OCI-LY1 (cell line): ENCODE data around the gene RRAS2.
A peak's percentile ranks its signal among the peaks of the same experiment; 100 is the strongest.

Experiments
- H2AFZ ChIP-seq: fragments of 200-600 bp; sonication (generic), shearing (Covaris generic); 2 replicates; pipeline ENCODE4 v1.6.0; 2014; ENCODE audit warnings: antibody characterized with exemption, mild to moderate bottlenecking, low read length
- H3F3A ChIP-seq: fragments of 200-600 bp; sonication (generic), shearing (Covaris generic); 2 replicates; pipeline ENCODE4 v1.6.0; 2014; ENCODE audit warnings: mild to moderate bottlenecking, antibody characterized with exemption, low read length, moderate library complexity; ENCODE audit not compliant: insufficient read depth
- H3K27ac ChIP-seq: fragments of 200-600 bp; sonication (generic); 2 replicates; pipeline ENCODE4 v1.5.1; 2014; ENCODE audit warnings: low read length, mixed run types, mild to moderate bottlenecking, low read depth; ENCODE audit not compliant: poor library complexity, severe bottlenecking
- H3K27me3 ChIP-seq: fragments of 200-600 bp; sonication (generic); 2 replicates; pipeline ENCODE4 v1.6.0; 2014; ENCODE audit warnings: antibody characterized with exemption, mild to moderate bottlenecking, low read length, moderate library complexity; ENCODE audit not compliant: insufficient read depth
- H3K36me3 ChIP-seq: fragments of 200-600 bp; sonication (generic); 2 replicates; pipeline ENCODE4 v1.6.1; 2014; ENCODE audit warnings: mild to moderate bottlenecking, antibody characterized with exemption, low read length, moderate library complexity, mixed read lengths; ENCODE audit not compliant: insufficient read depth
- H3K4me1 ChIP-seq: fragments of 200-600 bp; sonication (generic); 2 replicates; pipeline ENCODE4 v1.5.1; 2014; ENCODE audit warnings: mild to moderate bottlenecking, low read length, moderate library complexity; ENCODE audit not compliant: insufficient read depth, severe bottlenecking
- H3K4me2 ChIP-seq: fragments of 200-600 bp; sonication (generic), shearing (Covaris generic); 2 replicates; pipeline ENCODE4 v1.6.1; 2014; ENCODE audit warnings: low read length
- H3K4me3 ChIP-seq: fragments of 200-600 bp; sonication (generic); 2 replicates; pipeline ENCODE4 v1.5.1; 2014; ENCODE audit warnings: low read length, low read depth, mild to moderate bottlenecking, mixed read lengths; ENCODE audit not compliant: poor library complexity, severe bottlenecking
- H3K79me2 ChIP-seq: fragments of 200-600 bp; shearing (Covaris generic); 2 replicates; pipeline ENCODE4 v1.6.1; 2016; ENCODE audit warnings: mixed run types, low read length, mixed read lengths; ENCODE audit not compliant: insufficient read depth
- H3K9ac ChIP-seq: fragments of 200-600 bp; sonication (generic), shearing (Covaris generic); 2 replicates; pipeline ENCODE4 v1.6.1; 2014; ENCODE audit warnings: mild to moderate bottlenecking, low read length, mixed read lengths
- H3K9me2 ChIP-seq: fragments of 200-600 bp; sonication (generic), shearing (Covaris generic); 2 replicates; pipeline ENCODE4 v1.6.1; 2014; ENCODE audit warnings: low read depth, mild to moderate bottlenecking, low read length, mixed read lengths
- H3K9me3 ChIP-seq: fragments of 200-600 bp; shearing (Covaris generic); 2 replicates; pipeline ENCODE4 v1.6.1; 2014; ENCODE audit warnings: low read length, mixed read lengths
- H4K20me1 ChIP-seq: fragments of 200-600 bp; sonication (generic), shearing (Covaris generic); 2 replicates; pipeline ENCODE4 v1.6.0; 2016; ENCODE audit warnings: mild to moderate bottlenecking, low read length; ENCODE audit not compliant: insufficient read depth
- EZH2 ChIP-seq: fragments of 200-600 bp; sonication (generic), shearing (Covaris generic); IDR thresholded peaks from 2 replicates; pipeline ENCODE4 v1.8.0; 2017; ENCODE audit warnings: borderline replicate concordance, mixed run types, mild to moderate bottlenecking, antibody characterized with exemption, low read length, moderate library complexity, mixed read lengths
- TF ChIP-seq, protein P1 (sequence below): fragments of 200-600 bp; sonication (generic), shearing (Covaris generic); IDR thresholded peaks from 2 replicates; pipeline ENCODE4 v1.5.1; 2017; ENCODE audit warnings: mild to moderate bottlenecking, antibody characterized with exemption, low read length, moderate library complexity, mixed read lengths

The RRAS2 gene

GRCh38 chr11:14335712-14336111, 23.3 kb downstream of the RRAS2 start:
- Histone ChIP-seq H3K36me3 (no peaks in the 10 kb centered on the region), H2AFZ (no peak overlapping the region), H4K20me1 (no peaks in the 10 kb centered on the region), H3K4me1 (peaks cover 46% of the 10 kb centered on the region), H3F3A (no peaks in the 10 kb centered on the region), H3K4me3 (no peak overlapping the region), H3K9me2 (no peaks in the 10 kb centered on the region), H3K27ac (peak overlapping the region; percentile 36), H3K79me2 (peaks cover 47% of the 10 kb centered on the region), H3K9me3 (no peaks in the 10 kb centered on the region), H3K9ac (no peak overlapping the region), H3K4me2 (no peak overlapping the region; the same call in 1 of the 2 replicates), H3K27me3 (no peaks in the 10 kb centered on the region)
- no peak for TF ChIP-seq EZH2
- TF ChIP-seq, protein P1, sequence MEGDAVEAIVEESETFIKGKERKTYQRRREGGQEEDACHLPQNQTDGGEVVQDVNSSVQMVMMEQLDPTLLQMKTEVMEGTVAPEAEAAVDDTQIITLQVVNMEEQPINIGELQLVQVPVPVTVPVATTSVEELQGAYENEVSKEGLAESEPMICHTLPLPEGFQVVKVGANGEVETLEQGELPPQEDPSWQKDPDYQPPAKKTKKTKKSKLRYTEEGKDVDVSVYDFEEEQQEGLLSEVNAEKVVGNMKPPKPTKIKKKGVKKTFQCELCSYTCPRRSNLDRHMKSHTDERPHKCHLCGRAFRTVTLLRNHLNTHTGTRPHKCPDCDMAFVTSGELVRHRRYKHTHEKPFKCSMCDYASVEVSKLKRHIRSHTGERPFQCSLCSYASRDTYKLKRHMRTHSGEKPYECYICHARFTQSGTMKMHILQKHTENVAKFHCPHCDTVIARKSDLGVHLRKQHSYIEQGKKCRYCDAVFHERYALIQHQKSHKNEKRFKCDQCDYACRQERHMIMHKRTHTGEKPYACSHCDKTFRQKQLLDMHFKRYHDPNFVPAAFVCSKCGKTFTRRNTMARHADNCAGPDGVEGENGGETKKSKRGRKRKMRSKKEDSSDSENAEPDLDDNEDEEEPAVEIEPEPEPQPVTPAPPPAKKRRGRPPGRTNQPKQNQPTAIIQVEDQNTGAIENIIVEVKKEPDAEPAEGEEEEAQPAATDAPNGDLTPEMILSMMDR = no peak

GRCh38 chr11:14334893-14335292, 24.1 kb downstream of the RRAS2 start:
- Histone ChIP-seq H3K4me2 (peak overlapping the region; percentile 32; the same call in 1 of the 2 replicates), H3K9me2 (no peaks in the 10 kb centered on the region), H3F3A (no peaks in the 10 kb centered on the region), H2AFZ (no peak overlapping the region), H3K27ac (no peak overlapping the region), H3K9ac (no peak overlapping the region; the same call in 1 of the 2 replicates), H4K20me1 (no peaks in the 10 kb centered on the region), H3K4me1 (peaks cover 45% of the 10 kb centered on the region), H3K79me2 (peaks cover 47% of the 10 kb centered on the region), H3K36me3 (no peaks in the 10 kb centered on the region), H3K27me3 (no peaks in the 10 kb centered on the region), H3K4me3 (no peak overlapping the region), H3K9me3 (no peaks in the 10 kb centered on the region)
- no peak for TF ChIP-seq EZH2
- TF ChIP-seq, protein P1 = no peak

GRCh38 chr11:14334192-14334591, 24.8 kb downstream of the RRAS2 start:
- H3K9ac ChIP-seq = no peak overlapping the region
- H3K9me2 ChIP-seq = no peaks in the 10 kb centered on the region
- H3K9me3 ChIP-seq = no peaks in the 10 kb centered on the region
- H3K4me3 ChIP-seq = no peak overlapping the region
- H3K27ac ChIP-seq = no peak overlapping the region
- H3K27me3 ChIP-seq = no peaks in the 10 kb centered on the region
- H3F3A ChIP-seq = no peaks in the 10 kb centered on the region
- H4K20me1 ChIP-seq = no peaks in the 10 kb centered on the region
- H3K4me2 ChIP-seq = no peak overlapping the region; the same call in 1 of the 2 replicates
- peaks cover 47% of the 10 kb centered on the region for H3K79me2 ChIP-seq
- TF ChIP-seq EZH2 = no peak
- TF ChIP-seq, protein P1 = no peak
- no peak overlapping the region for H2AFZ ChIP-seq
- peaks cover 50% of the 10 kb centered on the region for H3K4me1 ChIP-seq
- H3K36me3 ChIP-seq = no peaks in the 10 kb centered on the region
